Effector memory CD4-positive, alpha-beta T cell (primary cell): ENCODE measurements around the gene ST8SIA4.

Experiments
- DNase-seq, 3 donors: peaks; one replicate each; pipeline ENCODE4 v3.0.0-alpha.2; 2020
- H3K27ac ChIP-seq: 2 replicates; pipeline ENCODE4 v1.7.0; 2013; ENCODE audit warnings: mild to moderate bottlenecking, low read length, moderate library complexity; ENCODE audit not compliant: insufficient read depth, poor library complexity, severe bottlenecking
- H3K27me3 ChIP-seq: replicated peaks from 2 replicates; pipeline ENCODE4 v1.7.0; 2013; ENCODE audit warnings: mild to moderate bottlenecking, low read length; ENCODE audit not compliant: insufficient read depth, control insufficient read depth, poor library complexity, severe bottlenecking
- H3K36me3 ChIP-seq: 2 replicates; pipeline ENCODE4 v1.7.0; 2013; ENCODE audit warnings: mild to moderate bottlenecking, low read length, moderate library complexity; ENCODE audit not compliant: control insufficient read depth, insufficient read depth
- H3K4me1 ChIP-seq: 2 replicates; pipeline ENCODE4 v1.7.0; 2013; ENCODE audit warnings: low read length, mild to moderate bottlenecking; ENCODE audit not compliant: control insufficient read depth, insufficient read depth, poor library complexity, severe bottlenecking
- H3K4me3 ChIP-seq: 2 replicates; pipeline ENCODE4 v1.7.0; 2013; ENCODE audit warnings: low read length, low read depth, mild to moderate bottlenecking; ENCODE audit not compliant: insufficient read depth, poor library complexity, severe bottlenecking
- H3K9me3 ChIP-seq: 2 replicates; pipeline ENCODE4 v1.7.0; 2013; ENCODE audit warnings: mild to moderate bottlenecking, low read length, moderate library complexity; ENCODE audit not compliant: control insufficient read depth

The ST8SIA4 gene

DNA sequence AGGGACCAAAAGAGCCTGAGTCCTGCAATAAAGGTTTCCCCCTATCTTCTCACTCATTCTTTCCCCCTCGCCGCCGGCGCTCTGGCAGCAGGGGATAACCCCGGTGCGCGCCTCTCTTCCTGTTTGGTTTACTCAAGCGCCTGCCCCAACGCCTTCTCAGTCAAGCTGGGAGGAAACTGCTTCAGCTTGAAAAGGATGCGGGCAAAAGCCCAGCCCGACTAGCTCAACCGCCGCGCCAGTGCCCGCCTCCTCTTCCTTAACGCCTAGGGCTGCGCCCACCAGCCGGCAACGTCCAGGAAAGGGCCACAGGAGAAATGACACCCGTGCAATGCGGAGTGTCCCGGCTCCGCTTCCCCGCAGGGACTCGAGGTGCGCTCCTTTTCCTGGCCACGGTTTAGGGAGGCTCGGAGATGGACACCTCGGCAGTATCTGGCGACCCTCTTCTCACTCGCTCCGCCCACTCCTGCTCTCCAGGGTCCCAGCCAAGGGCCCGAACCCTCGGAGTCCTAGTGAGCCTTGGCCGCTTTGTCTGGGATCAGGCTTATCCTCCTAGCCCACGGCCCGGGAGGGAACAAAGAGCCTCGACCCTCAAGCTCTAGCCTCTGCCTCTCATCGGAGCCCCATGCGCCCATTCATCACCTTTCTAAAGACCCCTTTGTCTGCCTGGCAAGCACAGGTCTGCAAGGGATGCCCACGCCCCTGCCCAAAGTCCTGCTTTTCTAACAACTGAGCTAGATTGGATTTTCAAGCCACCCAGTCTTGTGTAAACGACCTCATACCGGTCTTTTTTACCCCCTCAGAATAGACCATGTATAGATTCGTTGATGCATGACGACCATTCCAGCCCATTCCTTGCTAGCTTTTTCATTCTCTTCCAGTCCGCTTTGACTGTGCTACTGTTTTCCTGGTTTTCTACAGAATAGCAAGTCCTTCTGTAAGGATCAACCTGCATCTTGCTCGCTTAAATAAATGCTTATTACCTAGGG is 2.0 kb downstream of the ST8SIA4 start:
- Histone ChIP-seq H3K27me3 (no peaks in the 10 kb centered on the region), H3K4me3 (peak overlapping the region; percentile 87), H3K4me1 (peaks cover 23% of the 10 kb centered on the region), H3K27ac (peak overlapping the region; percentile 93), H3K36me3 (no peaks in the 10 kb centered on the region), H3K9me3 (no peaks in the 10 kb centered on the region)
- DNase-seq = peak; percentile 84 to 90 (median 90)

DNA sequence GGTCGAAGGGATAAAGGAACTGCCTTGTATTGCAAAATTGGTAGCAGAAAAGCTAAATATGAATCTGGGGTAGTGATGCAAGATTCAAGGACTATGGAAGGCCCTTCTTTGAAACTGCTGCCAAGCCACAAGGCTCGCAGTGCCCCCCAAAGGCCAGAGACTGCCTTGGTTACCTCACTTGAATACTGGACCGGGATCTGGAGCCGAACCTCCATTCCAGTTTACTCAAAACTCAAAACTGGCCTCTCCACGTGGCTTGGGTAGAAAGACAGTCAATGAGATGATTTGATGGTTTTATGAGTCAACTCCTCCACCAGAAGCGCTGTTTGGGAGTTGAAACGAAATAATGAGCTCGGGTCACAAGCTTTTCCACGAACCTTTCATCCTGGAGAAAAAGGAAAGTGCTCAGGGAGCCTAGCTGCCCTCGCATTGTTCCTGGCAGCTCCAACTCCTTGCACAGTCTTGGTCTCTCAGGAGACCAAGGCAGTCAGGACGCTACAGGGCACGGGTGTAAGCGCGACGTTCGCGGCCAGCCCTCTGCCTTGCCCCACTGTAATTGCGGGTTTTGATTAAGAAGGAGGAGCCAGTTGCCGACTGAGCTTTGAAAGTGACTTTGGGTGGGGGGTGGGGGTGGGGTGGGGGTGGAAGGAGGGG is 2.8 kb downstream of the ST8SIA4 start:
- DNase-seq = no peak
- no peaks in the 10 kb centered on the region for H3K36me3 ChIP-seq
- no peaks in the 10 kb centered on the region for H3K27me3 ChIP-seq
- peaks cover 23% of the 10 kb centered on the region for H3K4me1 ChIP-seq
- no peaks in the 10 kb centered on the region for H3K9me3 ChIP-seq
- H3K4me3 ChIP-seq = peak overlapping the region; percentile 71
- H3K27ac ChIP-seq = peak overlapping the region; percentile 91

DNA sequence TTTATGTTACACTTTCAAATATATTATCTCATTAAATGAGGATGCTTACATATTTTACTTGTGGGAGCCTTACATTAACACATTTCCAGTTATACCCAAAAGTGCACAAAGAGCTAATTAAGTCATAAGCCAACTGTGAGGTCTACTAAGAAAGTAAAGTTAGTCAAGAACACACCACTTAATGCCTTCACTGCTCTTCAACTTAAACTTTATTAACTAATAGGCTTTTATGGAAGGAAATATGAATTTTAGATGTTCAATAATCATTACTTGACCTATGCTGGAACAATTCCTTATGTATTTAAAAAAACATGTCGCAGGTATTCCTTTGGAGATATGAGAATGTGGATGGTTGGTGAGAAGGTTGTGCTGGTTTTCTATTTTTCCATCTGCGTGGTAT is 3.4 kb downstream of the ST8SIA4 start:
- Histone ChIP-seq H3K9me3 (no peaks in the 10 kb centered on the region), H3K4me3 (peak overlapping the region; percentile 71), H3K27me3 (no peaks in the 10 kb centered on the region), H3K36me3 (no peaks in the 10 kb centered on the region), H3K27ac (peak overlapping the region; percentile 91), H3K4me1 (peaks cover 17% of the 10 kb centered on the region)
- no peak for DNase-seq

DNA sequence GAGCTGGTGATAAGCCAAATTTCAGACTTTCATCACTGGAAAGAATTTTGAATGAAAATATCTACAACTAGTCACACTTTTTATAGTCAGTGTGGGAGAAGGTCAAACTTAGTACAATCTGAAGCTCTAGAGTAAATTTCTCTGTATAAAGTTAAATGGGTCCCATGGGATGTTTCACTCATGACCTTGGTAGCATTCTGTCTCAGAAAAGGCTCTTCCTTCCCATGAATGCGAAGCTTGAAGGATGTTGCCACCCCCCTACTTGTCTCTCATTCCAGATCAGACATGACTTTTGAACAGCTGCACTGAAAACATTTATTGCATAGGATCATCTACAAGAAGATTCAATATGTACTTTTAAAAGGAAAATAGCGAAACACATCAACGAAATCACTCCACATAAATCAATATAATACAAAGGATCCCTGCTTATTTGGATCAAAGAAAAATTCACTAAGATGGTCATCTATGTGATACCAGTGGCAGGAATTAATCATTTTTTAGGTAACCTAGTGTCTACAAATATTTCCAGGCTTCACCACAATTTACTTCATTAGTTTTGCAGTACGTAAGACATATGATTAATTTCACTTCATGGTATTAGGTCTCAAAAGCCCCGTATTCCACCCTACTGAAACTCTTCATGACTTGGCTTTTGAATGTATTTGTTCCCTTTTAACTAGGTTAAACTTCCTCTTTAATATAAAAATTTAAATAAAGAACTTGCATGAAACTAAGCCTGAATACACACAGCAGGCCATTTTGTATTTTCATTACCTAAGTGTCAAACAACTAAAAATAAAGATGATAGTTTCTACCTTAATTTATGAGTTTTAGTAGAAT is 4.4 kb downstream of the ST8SIA4 start:
- DNase-seq = no peak
- Histone ChIP-seq H3K27me3 (no peaks in the 10 kb centered on the region), H3K4me3 (no peak overlapping the region), H3K36me3 (peaks cover 4% of the 10 kb centered on the region), H3K27ac (no peak overlapping the region), H3K4me1 (peaks cover 17% of the 10 kb centered on the region), H3K9me3 (no peaks in the 10 kb centered on the region)

DNA sequence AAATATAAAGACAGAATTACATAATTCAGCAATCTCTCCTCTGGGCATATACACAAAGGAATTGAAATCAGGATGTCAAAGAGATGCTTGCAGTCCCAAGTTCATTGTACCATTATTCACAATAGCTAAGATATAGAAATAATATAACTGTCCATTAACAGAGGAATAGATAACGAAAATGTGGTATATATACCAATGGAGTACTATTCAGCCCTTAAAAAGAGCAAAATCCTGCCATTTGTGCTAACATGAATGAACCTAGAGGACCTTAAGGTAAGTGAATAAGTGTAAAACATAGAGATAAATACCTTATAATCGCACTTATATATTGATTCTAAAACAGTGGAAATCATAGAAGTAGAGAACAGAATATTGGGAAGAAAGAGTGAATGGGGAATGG is 7.0 kb downstream of the ST8SIA4 start:
- H3K27ac ChIP-seq = no peak overlapping the region
- no peak overlapping the region for H3K4me3 ChIP-seq
- no peaks in the 10 kb centered on the region for H3K27me3 ChIP-seq
- H3K9me3 ChIP-seq = no peaks in the 10 kb centered on the region
- peaks cover 8% of the 10 kb centered on the region for H3K36me3 ChIP-seq
- no peak for DNase-seq
- peaks cover 13% of the 10 kb centered on the region for H3K4me1 ChIP-seq

DNA sequence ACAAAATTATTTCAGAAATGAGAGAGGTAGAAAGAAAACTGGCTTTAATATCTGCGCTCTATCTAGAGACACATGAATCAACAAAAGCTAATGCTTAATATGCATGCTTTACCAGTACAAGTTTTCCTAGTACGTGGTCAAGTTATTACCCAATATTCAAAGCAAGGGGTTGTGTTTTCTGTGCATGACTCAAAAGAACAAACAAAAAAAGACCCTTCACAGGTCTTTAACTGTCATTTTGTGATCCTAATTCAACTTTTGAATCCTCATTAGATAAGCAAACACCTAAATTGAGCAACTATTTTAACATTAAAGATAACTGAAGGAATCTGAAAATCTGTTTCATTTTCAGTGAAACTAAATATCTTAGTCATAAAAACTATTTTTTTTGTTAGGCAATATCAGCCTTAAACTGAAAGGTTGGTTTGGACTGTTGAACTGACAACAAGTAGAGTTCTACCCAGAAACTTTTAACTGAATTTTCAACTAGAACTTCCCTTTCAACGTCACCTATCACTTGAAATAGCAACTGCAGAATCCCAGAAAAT is 12.5 kb downstream of the ST8SIA4 start:
- H3K27ac ChIP-seq = peak overlapping the region; percentile 57
- H3K9me3 ChIP-seq = no peaks in the 10 kb centered on the region
- peaks cover 7% of the 10 kb centered on the region for H3K4me1 ChIP-seq
- no peak for DNase-seq
- peak overlapping the region; percentile 23 for H3K4me3 ChIP-seq
- H3K27me3 ChIP-seq = no peaks in the 10 kb centered on the region
- H3K36me3 ChIP-seq = peaks cover 12% of the 10 kb centered on the region

GRCh38 chr5:100889896-100890295 is 13.2 kb downstream of the ST8SIA4 start:
- Histone ChIP-seq H3K27ac (peak overlapping the region; percentile 57), H3K27me3 (no peaks in the 10 kb centered on the region), H3K9me3 (no peaks in the 10 kb centered on the region), H3K4me3 (peak overlapping the region; percentile 23), H3K36me3 (peaks cover 12% of the 10 kb centered on the region), H3K4me1 (peaks cover 7% of the 10 kb centered on the region)
- no peak for DNase-seq

- Histone ChIP-seq H3K4me1 (peaks cover 7% of the 10 kb centered on the region), H3K4me3 (no peak overlapping the region), H3K27ac (peak overlapping the region; percentile 57), H3K36me3 (peaks cover 12% of the 10 kb centered on the region), H3K27me3 (no peaks in the 10 kb centered on the region), H3K9me3 (no peaks in the 10 kb centered on the region)
- no peak for DNase-seq
Observed at GRCh38 chr5:100889165-100889743, 13.8 kb downstream of the ST8SIA4 start.

DNA sequence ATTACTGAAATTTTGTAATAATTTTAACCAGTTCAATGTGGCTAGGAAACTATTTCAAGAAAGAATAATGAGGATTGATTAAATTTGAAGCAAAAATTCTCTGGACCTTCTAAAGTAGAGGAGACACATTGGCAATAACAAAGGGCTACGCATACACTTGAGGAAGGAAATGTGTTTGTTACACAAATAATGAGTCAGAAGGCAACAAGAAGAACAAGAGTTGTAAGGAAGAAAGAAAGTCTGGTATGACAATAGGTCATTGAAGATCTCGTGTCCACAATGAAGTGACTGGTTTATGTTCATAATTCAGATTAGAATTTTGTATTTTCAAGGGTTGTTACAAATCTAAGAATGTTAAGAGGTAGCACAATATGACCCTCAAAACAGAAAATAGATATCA is 25.8 kb downstream of the ST8SIA4 start:
- Histone ChIP-seq H3K4me3 (no peak overlapping the region), H3K4me1 (no peaks in the 10 kb centered on the region), H3K27ac (no peak overlapping the region), H3K36me3 (peaks cover 20% of the 10 kb centered on the region), H3K9me3 (no peaks in the 10 kb centered on the region), H3K27me3 (no peaks in the 10 kb centered on the region)
- no peak for DNase-seq
